Fibroblast of the aortic adventitia (primary cell): ENCODE data around the gene SYT17. TPM values are rescaled to one million over a fixed set of nuclear protein-coding genes. Genes with fewer than 3 reads are reported as not detected.

Experiments used
- DNase-seq: peaks from one replicate; pipeline ENCODE4 v3.0.0-alpha.2; 2010; ENCODE audit warnings: low read depth
- H3K4me3 ChIP-seq: 2 replicates; pipeline ENCODE4 v1.5.1; 2011; ENCODE audit warnings: low read depth, mild to moderate bottlenecking, control low read depth, low read length, moderate library complexity
- total RNA-seq: library from RNA; depleted of rRNA; stranded (reverse); fragments of >200 nt; gene quantifications from 2 replicates; pipeline ENCODE4 v1.2.3, GENCODE V29; 2012; ENCODE audit warnings: low replicate concordance
- TF ChIP-seq, protein P1 (sequence below): IDR thresholded peaks from 2 replicates; pipeline ENCODE4 v1.5.1; 2011; ENCODE audit warnings: mild to moderate bottlenecking, low read length, control low read depth, inconsistent platforms; ENCODE audit not compliant: insufficient read depth

The SYT17 gene
- total RNA-seq, 1 donor, result under 0.01 TPM

DNA sequence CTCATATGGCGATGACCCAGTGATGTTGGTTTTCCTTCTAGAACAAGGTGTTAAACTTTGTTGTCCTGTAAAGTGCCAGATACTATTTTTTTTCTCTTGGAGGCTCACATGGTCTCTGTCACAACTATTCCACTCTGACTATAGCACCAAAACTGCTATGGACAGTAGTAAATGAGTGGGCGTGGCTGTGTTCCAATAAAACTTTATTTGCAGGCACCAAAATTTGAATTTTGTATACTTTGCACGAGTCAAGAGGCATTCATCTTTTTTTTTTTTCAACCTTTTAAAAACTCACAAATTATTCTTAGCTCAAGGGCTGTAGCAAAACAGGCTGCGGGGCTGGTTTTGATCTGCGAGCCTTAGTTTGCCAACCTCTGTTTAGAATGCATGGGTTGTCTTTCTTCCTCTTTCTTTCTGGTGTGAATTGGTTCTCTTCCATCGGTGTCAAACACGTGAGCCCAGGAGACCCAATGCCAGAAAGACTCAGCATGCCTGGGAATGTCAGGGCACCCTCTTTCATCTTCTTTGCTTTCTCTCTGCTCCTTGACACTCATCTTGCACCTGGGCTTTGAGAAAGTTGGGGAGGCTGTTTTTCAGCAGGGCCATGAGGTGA lies 2.1 kb downstream of the SYT17 start:
- H3K4me3 ChIP-seq, result no peak overlapping the region
- no peak for DNase-seq
- TF ChIP-seq, protein P1, sequence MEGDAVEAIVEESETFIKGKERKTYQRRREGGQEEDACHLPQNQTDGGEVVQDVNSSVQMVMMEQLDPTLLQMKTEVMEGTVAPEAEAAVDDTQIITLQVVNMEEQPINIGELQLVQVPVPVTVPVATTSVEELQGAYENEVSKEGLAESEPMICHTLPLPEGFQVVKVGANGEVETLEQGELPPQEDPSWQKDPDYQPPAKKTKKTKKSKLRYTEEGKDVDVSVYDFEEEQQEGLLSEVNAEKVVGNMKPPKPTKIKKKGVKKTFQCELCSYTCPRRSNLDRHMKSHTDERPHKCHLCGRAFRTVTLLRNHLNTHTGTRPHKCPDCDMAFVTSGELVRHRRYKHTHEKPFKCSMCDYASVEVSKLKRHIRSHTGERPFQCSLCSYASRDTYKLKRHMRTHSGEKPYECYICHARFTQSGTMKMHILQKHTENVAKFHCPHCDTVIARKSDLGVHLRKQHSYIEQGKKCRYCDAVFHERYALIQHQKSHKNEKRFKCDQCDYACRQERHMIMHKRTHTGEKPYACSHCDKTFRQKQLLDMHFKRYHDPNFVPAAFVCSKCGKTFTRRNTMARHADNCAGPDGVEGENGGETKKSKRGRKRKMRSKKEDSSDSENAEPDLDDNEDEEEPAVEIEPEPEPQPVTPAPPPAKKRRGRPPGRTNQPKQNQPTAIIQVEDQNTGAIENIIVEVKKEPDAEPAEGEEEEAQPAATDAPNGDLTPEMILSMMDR, result no peak

DNA sequence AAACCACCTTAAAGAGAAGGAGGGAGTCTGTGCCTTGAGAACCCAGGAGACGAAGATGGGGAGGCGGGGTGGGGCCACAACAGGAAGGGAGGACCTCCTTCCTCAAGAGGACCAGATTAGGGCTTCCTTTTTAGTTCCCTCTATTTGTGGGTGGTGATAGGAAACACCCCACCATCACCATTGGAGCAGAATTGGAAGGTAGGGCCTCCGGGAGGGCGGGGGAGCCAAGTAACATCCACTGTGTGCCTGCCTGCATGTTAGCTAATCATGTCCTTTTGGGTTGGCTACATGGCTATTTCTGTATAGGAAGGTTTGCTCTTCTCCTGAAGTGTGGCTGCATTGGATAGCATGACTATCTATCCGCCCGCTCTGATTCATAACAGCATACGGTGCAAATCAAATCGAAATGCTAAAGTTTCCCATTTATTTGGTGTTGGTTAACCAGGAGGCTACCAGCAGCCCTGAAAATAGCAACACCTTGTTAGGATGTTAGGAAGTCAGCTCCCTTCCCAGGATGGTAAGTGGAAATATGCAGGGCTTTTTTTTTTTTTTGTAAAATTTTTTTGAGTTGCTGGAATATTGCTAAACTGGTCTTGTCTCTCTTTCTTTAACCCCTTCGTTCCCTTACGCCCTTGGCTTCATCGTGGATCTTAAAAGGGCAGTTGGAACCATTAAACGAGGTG lies 4.2 kb downstream of the SYT17 start:
- DNase-seq, result no peak
- no peak overlapping the region for H3K4me3 ChIP-seq
- TF ChIP-seq, protein P1, result no peak

DNA sequence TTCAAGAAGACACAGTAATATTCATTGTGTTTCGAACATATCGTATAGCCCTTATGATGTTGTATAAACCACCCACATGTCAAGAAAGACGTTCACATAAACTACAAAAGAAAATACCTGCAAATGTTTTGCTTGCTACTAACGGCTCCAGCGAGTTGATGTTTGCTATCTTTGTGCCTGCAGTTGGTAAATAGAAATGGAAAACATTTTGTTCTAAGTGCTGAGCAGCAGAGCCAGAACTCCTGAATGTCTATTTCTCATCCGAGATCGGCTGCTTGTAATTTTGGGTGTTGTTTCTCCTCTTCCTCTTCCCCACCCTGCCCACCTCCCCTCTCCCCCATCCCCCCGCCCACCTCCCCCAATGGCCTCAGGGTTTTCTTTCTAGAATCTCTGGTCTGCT lies 5.0 kb downstream of the SYT17 start:
- TF ChIP-seq, protein P1, result no peak
- H3K4me3 ChIP-seq, result no peak overlapping the region
- no peak for DNase-seq

DNA sequence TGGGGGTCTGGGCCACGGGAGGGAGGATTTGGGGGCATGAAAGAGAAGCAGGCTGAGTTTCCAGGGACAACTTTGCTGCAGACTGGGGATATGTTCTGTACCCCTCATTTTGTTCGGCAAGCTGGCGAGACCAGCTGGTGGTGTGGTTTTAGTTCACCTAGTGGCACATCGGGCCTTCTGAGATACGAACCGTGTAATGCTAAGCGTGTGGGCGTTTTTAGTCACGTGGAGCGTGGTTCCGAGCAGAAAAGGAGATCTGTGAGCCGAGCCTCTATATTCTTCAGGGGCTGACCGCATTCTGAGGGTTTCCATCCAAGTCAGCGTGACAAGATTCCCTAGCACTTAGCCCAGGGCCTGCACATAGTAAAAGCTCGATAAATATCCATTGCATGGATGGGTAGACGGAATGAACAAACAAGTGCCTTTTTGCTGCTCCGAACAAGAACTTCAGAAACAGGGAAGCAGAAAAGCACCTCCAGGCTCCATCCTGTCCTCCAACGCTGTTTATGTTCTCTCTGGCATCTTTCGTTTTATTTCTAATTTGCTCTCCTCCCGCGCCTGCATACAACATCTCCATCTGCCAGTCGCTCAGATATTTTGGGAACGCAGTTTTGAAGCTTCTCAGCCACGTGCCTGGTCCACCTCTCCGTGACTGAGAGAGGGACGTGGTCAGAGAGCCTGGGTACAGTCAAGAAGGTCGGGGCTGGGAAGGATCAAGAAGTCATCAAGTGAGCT lies 5.8 kb downstream of the SYT17 start:
- H3K4me3 ChIP-seq, result no peak overlapping the region
- DNase-seq, result no peak
- TF ChIP-seq, protein P1, result no peak

DNA sequence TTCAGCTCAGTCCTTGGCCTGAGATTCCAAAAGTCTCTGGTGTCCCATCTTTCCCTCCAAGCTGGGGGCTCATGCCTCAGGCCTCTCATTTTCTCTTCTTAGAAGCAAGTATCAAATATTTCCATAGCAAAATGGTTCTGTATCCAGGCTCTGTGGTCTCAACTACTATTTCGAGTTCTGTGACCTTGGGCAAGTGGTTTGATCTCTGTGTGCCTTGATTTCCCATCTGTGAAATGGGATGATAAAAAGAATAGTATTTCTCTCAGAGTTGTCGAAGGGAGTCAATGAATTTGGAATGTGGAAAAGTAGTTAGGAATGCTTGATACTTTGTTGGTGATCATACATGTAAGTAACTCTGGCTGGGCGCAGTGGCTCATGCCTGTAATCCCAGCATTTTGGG lies 6.4 kb downstream of the SYT17 start:
- TF ChIP-seq, protein P1, result no peak
- H3K4me3 ChIP-seq, result no peak overlapping the region
- DNase-seq, result no peak

DNA sequence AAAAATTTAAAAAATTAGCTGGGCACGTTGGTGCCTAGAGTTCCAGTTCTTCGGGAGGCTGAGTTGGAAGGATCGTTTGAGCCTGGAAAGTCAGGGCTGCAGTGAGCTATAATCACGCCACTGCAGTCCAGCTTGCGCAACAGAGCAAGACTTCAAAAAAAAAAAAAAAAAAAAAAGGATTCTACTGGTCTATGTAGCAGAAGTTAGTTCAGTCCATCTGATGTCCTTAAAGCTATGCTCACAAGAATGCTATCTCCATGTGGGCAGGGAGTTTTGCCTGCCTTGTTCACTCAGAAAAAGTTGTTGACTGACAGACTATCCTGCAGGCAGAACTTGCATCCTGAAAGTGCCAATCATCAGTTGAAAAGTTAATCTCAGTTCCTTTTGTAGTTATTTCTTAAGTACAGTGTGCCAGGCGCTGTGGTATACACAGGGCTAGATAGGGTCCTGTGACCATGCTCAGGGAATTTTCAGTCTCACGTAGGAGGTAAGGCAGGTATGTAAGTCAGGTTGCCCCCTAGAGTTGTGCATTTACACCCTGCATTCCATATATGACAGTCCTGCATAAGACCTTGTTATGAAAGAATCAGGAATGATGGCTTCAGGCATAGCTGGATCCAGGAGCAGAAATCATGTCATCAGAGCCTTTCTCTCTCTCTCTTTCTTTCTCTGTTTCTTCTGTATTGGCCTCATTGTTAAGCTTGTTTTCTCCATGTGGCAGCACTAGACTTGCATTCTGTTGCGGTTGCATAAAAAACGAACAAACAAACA lies 7.6 kb downstream of the SYT17 start:
- no peak overlapping the region for H3K4me3 ChIP-seq
- TF ChIP-seq, protein P1, result no peak
- DNase-seq, result peak; percentile 4
